HEK293 (cell line): ENCODE results near the gene HSH2D.

Experiments used
- ATF2 ChIP-seq: fragments of 450-650 bp; formaldehyde crosslinking; IDR thresholded peaks from 2 replicates; pipeline ENCODE4 v1.5.1; 2016; ENCODE audit warnings: missing biosample characterization, missing genetic modification characterization, low read depth
- BCL11B ChIP-seq: fragments of 450-650 bp; formaldehyde crosslinking; IDR thresholded peaks from 2 replicates; pipeline ENCODE4 v1.5.1; 2016; ENCODE audit warnings: low read depth, missing biosample characterization, missing genetic modification characterization
- EGR2 ChIP-seq: fragments of 450-650 bp; formaldehyde crosslinking; IDR thresholded peaks from 2 replicates; pipeline ENCODE4 v1.5.1; 2016; ENCODE audit warnings: low read depth, missing biosample characterization, missing genetic modification characterization
- GLIS1 ChIP-seq: fragments of 450-650 bp; formaldehyde crosslinking; IDR thresholded peaks from 2 replicates; pipeline ENCODE4 v1.5.1; 2016; ENCODE audit warnings: missing biosample characterization, missing genetic modification characterization
- KLF10 ChIP-seq: fragments of 450-650 bp; IDR thresholded peaks from 2 replicates; pipeline ENCODE4 v1.5.1; 2018; ENCODE audit warnings: missing biosample characterization, mild to moderate bottlenecking, missing genetic modification characterization
- PRDM6 ChIP-seq: fragments of 450-650 bp; formaldehyde crosslinking; IDR thresholded peaks from 2 replicates; pipeline ENCODE4 v1.5.1; 2017; ENCODE audit warnings: missing biosample characterization, missing genetic modification characterization
- TRIM28 ChIP-seq: IDR thresholded peaks from 2 replicates; pipeline ENCODE4 v1.6.1; 2011; ENCODE audit warnings: low read length, control low read depth, borderline replicate concordance
- YY2 ChIP-seq: fragments of 450-650 bp; formaldehyde crosslinking; IDR thresholded peaks from 2 replicates; pipeline ENCODE4 v1.5.1; 2016; ENCODE audit warnings: missing biosample characterization, missing genetic modification characterization
- ZBTB17 ChIP-seq: fragments of 450-650 bp; formaldehyde crosslinking; IDR thresholded peaks from 2 replicates; pipeline ENCODE4 v1.5.1; 2016; ENCODE audit warnings: missing biosample characterization, missing genetic modification characterization
- ZBTB21 ChIP-seq: fragments of 450-650 bp; formaldehyde crosslinking; IDR thresholded peaks from 2 replicates; pipeline ENCODE4 v1.5.1; 2017; ENCODE audit warnings: missing biosample characterization, missing genetic modification characterization
- ZFHX2 ChIP-seq: fragments of 450-650 bp; formaldehyde crosslinking; conservative IDR thresholded peaks from 2 replicates; pipeline ENCODE4 v1.5.1; 2016; ENCODE audit warnings: missing biosample characterization, missing genetic modification characterization
- ZNF23 ChIP-seq: fragments of 450-650 bp; formaldehyde crosslinking; IDR thresholded peaks from 2 replicates; pipeline ENCODE4 v1.5.1; 2016; ENCODE audit warnings: missing biosample characterization, missing genetic modification characterization, borderline replicate concordance
- ZNF335 ChIP-seq: fragments of 450-650 bp; formaldehyde crosslinking; conservative IDR thresholded peaks from 2 replicates; pipeline ENCODE4 v1.5.1; 2016; ENCODE audit warnings: missing biosample characterization, missing genetic modification characterization
- ZNF391 ChIP-seq: fragments of 450-650 bp; formaldehyde crosslinking; IDR thresholded peaks from 2 replicates; pipeline ENCODE4 v1.5.1; 2016; ENCODE audit warnings: low read depth, missing biosample characterization, missing genetic modification characterization, borderline replicate concordance
- ZNF416 ChIP-seq: fragments of 450-650 bp; formaldehyde crosslinking; IDR thresholded peaks from 2 replicates; pipeline ENCODE4 v1.5.1; 2016; ENCODE audit warnings: missing biosample characterization, missing genetic modification characterization
- ZNF514 ChIP-seq: fragments of 450-650 bp; formaldehyde crosslinking; IDR thresholded peaks from 2 replicates; pipeline ENCODE4 v1.5.1; 2016; ENCODE audit warnings: missing biosample characterization, missing genetic modification characterization
- ZNF629 ChIP-seq: fragments of 450-650 bp; formaldehyde crosslinking; IDR thresholded peaks from 2 replicates; pipeline ENCODE4 v1.5.1; 2017; ENCODE audit warnings: missing biosample characterization, missing genetic modification characterization
- ZNF76 ChIP-seq: fragments of 450-650 bp; formaldehyde crosslinking; IDR thresholded peaks from 2 replicates; pipeline ENCODE4; 2016; ENCODE audit warnings: low read depth, missing biosample characterization, missing genetic modification characterization, borderline replicate concordance
- ZNF830 ChIP-seq: fragments of 450-650 bp; IDR thresholded peaks from 2 replicates; pipeline ENCODE4 v1.5.0; 2018; ENCODE audit warnings: missing biosample characterization, missing genetic modification characterization, low read depth, mild to moderate bottlenecking, moderate library complexity
- ZSCAN30 ChIP-seq: fragments of 450-650 bp; IDR thresholded peaks from 2 replicates; pipeline ENCODE4 v1.5.1; 2018; ENCODE audit warnings: missing biosample characterization, mild to moderate bottlenecking, missing genetic modification characterization, moderate library complexity
- TF ChIP-seq, protein P1 (sequence below): fragments of 450-650 bp; formaldehyde crosslinking; conservative IDR thresholded peaks from 2 replicates; pipeline ENCODE4 v1.5.1; 2016; ENCODE audit warnings: low read depth, missing biosample characterization, missing genetic modification characterization
- TF ChIP-seq, protein P2 (sequence below): fragments of 450-650 bp; formaldehyde crosslinking; IDR thresholded peaks from 2 replicates; pipeline ENCODE4 v1.5.1; 2017; ENCODE audit warnings: missing biosample characterization, missing genetic modification characterization
- TF ChIP-seq, protein P3 (sequence below): fragments of 450-650 bp; formaldehyde crosslinking; IDR thresholded peaks from 2 replicates; pipeline ENCODE4 v1.5.1; 2016; ENCODE audit warnings: missing biosample characterization, missing genetic modification characterization

Gene HSH2D

GRCh38 chr19:16111160-16111908 lies 32.2 kb upstream of the HSH2D start, which contains the start of gene RAB8A (continued):
- TF ChIP-seq, protein P1, sequence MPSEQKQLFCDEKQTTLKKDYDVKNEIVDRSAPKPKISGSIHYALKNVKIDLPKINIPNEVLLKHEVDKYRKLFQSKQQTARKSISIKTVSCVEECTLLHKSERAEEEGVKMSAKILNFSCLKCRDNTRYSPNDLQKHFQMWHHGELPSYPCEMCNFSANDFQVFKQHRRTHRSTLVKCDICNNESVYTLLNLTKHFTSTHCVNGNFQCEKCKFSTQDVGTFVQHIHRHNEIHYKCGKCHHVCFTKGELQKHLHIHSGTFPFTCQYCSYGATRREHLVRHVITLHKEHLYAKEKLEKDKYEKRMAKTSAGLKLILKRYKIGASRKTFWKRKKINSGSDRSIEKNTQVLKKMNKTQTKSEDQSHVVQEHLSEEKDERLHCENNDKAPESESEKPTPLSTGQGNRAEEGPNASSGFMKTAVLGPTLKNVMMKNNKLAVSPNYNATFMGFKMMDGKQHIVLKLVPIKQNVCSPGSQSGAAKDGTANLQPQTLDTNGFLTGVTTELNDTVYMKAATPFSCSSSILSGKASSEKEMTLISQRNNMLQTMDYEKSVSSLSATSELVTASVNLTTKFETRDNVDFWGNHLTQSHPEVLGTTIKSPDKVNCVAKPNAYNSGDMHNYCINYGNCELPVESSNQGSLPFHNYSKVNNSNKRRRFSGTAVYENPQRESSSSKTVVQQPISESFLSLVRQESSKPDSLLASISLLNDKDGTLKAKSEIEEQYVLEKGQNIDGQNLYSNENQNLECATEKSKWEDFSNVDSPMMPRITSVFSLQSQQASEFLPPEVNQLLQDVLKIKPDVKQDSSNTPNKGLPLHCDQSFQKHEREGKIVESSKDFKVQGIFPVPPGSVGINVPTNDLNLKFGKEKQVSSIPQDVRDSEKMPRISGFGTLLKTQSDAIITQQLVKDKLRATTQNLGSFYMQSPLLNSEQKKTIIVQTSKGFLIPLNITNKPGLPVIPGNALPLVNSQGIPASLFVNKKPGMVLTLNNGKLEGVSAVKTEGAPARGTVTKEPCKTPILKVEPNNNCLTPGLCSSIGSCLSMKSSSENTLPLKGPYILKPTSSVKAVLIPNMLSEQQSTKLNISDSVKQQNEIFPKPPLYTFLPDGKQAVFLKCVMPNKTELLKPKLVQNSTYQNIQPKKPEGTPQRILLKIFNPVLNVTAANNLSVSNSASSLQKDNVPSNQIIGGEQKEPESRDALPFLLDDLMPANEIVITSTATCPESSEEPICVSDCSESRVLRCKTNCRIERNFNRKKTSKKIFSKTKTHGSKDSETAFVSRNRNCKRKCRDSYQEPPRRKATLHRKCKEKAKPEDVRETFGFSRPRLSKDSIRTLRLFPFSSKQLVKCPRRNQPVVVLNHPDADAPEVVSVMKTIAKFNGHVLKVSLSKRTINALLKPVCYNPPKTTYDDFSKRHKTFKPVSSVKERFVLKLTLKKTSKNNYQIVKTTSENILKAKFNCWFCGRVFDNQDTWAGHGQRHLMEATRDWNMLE (tag by site-specific recombination) = 0 out of 2 replicates have a peak, but pooled peaks have one; percentile 45
- TF ChIP-seq ZNF23 (tag by site-specific recombination) = no peak
- peak; percentile 66; the same call in 1 of the 2 replicates for TF ChIP-seq ZSCAN30 (tag by site-specific recombination)
- TF ChIP-seq ZNF629 (tag by site-specific recombination) = peak; percentile 36
- TF ChIP-seq ZNF416 = no peak
- TF ChIP-seq, protein P2, sequence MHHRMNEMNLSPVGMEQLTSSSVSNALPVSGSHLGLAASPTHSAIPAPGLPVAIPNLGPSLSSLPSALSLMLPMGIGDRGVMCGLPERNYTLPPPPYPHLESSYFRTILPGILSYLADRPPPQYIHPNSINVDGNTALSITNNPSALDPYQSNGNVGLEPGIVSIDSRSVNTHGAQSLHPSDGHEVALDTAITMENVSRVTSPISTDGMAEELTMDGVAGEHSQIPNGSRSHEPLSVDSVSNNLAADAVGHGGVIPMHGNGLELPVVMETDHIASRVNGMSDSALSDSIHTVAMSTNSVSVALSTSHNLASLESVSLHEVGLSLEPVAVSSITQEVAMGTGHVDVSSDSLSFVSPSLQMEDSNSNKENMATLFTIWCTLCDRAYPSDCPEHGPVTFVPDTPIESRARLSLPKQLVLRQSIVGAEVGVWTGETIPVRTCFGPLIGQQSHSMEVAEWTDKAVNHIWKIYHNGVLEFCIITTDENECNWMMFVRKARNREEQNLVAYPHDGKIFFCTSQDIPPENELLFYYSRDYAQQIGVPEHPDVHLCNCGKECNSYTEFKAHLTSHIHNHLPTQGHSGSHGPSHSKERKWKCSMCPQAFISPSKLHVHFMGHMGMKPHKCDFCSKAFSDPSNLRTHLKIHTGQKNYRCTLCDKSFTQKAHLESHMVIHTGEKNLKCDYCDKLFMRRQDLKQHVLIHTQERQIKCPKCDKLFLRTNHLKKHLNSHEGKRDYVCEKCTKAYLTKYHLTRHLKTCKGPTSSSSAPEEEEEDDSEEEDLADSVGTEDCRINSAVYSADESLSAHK (tag by site-specific recombination) = peak; percentile 57; the same call in 1 of the 2 replicates
- no peak for TF ChIP-seq TRIM28
- peak; percentile 71 for TF ChIP-seq KLF10 (tag by site-specific recombination)
- TF ChIP-seq ZFHX2 (tag by site-specific recombination) = peak; percentile 96
- peak; percentile 45 for TF ChIP-seq ZBTB17 (tag by site-specific recombination)
- peak; percentile 96 for TF ChIP-seq EGR2 (tag by site-specific recombination)
- 0 out of 2 replicates have a peak, but pooled peaks have one; percentile 78 for TF ChIP-seq YY2 (tag by site-specific recombination)
- TF ChIP-seq ZNF514 (tag by site-specific recombination) = no peak
- TF ChIP-seq PRDM6 (tag by site-specific recombination) = no peak
- TF ChIP-seq ZNF76 (tag by site-specific recombination) = peak; percentile 34; the same call in 1 of the 2 replicates
- TF ChIP-seq GLIS1 (tag by site-specific recombination) = peak; percentile 73
- TF ChIP-seq ZBTB21 (tag by site-specific recombination) = 0 out of 2 replicates have a peak, but pooled peaks have one; percentile 49
- TF ChIP-seq ZNF335 (tag by site-specific recombination) = peak; percentile 95
- TF ChIP-seq BCL11B (tag by site-specific recombination) = no peak
- no peak for TF ChIP-seq ZNF830
- TF ChIP-seq ATF2 (tag by site-specific recombination) = no peak
- peak; percentile 72; the same call in 1 of the 2 replicates for TF ChIP-seq ZNF391
- TF ChIP-seq, protein P3, sequence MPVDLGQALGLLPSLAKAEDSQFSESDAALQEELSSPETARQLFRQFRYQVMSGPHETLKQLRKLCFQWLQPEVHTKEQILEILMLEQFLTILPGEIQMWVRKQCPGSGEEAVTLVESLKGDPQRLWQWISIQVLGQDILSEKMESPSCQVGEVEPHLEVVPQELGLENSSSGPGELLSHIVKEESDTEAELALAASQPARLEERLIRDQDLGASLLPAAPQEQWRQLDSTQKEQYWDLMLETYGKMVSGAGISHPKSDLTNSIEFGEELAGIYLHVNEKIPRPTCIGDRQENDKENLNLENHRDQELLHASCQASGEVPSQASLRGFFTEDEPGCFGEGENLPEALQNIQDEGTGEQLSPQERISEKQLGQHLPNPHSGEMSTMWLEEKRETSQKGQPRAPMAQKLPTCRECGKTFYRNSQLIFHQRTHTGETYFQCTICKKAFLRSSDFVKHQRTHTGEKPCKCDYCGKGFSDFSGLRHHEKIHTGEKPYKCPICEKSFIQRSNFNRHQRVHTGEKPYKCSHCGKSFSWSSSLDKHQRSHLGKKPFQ (tag by site-specific recombination) = 0 out of 2 replicates have a peak, but pooled peaks have one; percentile 8
